WTC11 (cell line): ENCODE measurements around the gene PDK3. TPM values are rescaled to one million over a fixed set of nuclear protein-coding genes. Genes with fewer than 3 reads are reported as not detected.

Source experiments
- ATAC-seq: fragments of 200-7000 bp; cut with Tn5 transposase; 2 replicates; pipeline ENCODE4 v1.10.0; 2021; ENCODE audit warnings: mild to moderate bottlenecking, moderate library complexity
- CTCF ChIA-PET: fragments of 300-600 bp; sonication (Branson Sonifier 250); formaldehyde crosslinking; loops from one replicate; lab custom pipeline; 2021; ENCODE audit warnings: antibody characterized with exemption; lab: Charles Lee
- POLR2A ChIA-PET: fragments of 350-600 bp; sonication (Branson Sonifier 250); formaldehyde crosslinking; loops from one replicate; lab custom pipeline; 2021; ENCODE audit warnings: antibody characterized with exemption; lab: Charles Lee
- DNase-seq: peaks from one replicate; pipeline ENCODE4 v3.0.0; 2021; ENCODE audit warnings: low spot score
- H3K27ac Mint-ChIP-seq: 2 replicates; pipeline ENCODE4 v1.8.0; 2021; ENCODE audit warnings: mixed read lengths
- H3K27me3 Mint-ChIP-seq: 2 replicates; pipeline ENCODE4 v1.8.0; 2021; ENCODE audit warnings: low read depth, mild to moderate bottlenecking, moderate library complexity, mixed read lengths
- H3K36me3 Mint-ChIP-seq: 2 replicates; pipeline ENCODE4 v1.8.0; 2021; ENCODE audit warnings: mixed read lengths
- H3K4me1 Mint-ChIP-seq: 2 replicates; pipeline ENCODE4 v1.8.0; 2022; ENCODE audit warnings: mixed read lengths
- H3K4me3 Mint-ChIP-seq: 2 replicates; pipeline ENCODE4 v1.8.0; 2021; ENCODE audit warnings: mild to moderate bottlenecking, moderate library complexity, mixed read lengths
- H3K9me3 Mint-ChIP-seq: 2 replicates; pipeline ENCODE4 v1.8.0; 2021; ENCODE audit warnings: mixed read lengths
- ATF1 ChIP-seq: sonication (generic); formaldehyde crosslinking; IDR thresholded peaks from 2 replicates; pipeline ENCODE4 v1.8.1; 2023; ENCODE audit warnings: mild to moderate bottlenecking, moderate library complexity, missing genetic modification reagents
- CBFB ChIP-seq: sonication (generic); formaldehyde crosslinking; IDR thresholded peaks from 2 replicates; pipeline ENCODE4 v1.8.1; 2022; ENCODE audit warnings: mild to moderate bottlenecking, low read depth, missing genetic modification reagents
- CREM ChIP-seq: sonication (generic); formaldehyde crosslinking; IDR thresholded peaks from 2 replicates; pipeline ENCODE4 v1.8.1; 2022; ENCODE audit warnings: mild to moderate bottlenecking, missing genetic modification reagents, moderate library complexity
- ELF4 ChIP-seq: sonication (generic); formaldehyde crosslinking; IDR thresholded peaks from 2 replicates; pipeline ENCODE4 v1.8.1; 2022; ENCODE audit warnings: low read depth, mild to moderate bottlenecking, moderate library complexity, missing genetic modification reagents
- EMX1 ChIP-seq: fragments of 250-450 bp; sonication (Bioruptor Pico); IDR thresholded peaks from 2 replicates; pipeline ENCODE4 v1.8.0; 2021; ENCODE audit warnings: mild to moderate bottlenecking
- FOXJ3 ChIP-seq: sonication (generic); formaldehyde crosslinking; IDR thresholded peaks from 2 replicates; pipeline ENCODE4 v1.9.0; 2021; ENCODE audit warnings: missing genetic modification reagents, mild to moderate bottlenecking, borderline replicate concordance
- GABPB1 ChIP-seq: sonication (generic); formaldehyde crosslinking; IDR thresholded peaks from 2 replicates; pipeline ENCODE4 v1.8.1; 2023; ENCODE audit warnings: mild to moderate bottlenecking, missing genetic modification reagents
- HMGA2 ChIP-seq: fragments of 250-450 bp; sonication (Bioruptor Pico); IDR thresholded peaks from 2 replicates; pipeline ENCODE4 v1.4.0; 2021; ENCODE audit warnings: mild to moderate bottlenecking, moderate library complexity
- IRF2 ChIP-seq: sonication (generic); formaldehyde crosslinking; IDR thresholded peaks from 2 replicates; pipeline ENCODE4 v1.8.0; 2022; ENCODE audit warnings: low read depth, missing genetic modification reagents, borderline replicate concordance
- NFE2L1 ChIP-seq: sonication (generic); formaldehyde crosslinking; IDR thresholded peaks from 2 replicates; pipeline ENCODE4 v1.8.1; 2023; ENCODE audit warnings: missing genetic modification reagents
- NR1H2 ChIP-seq: sonication (generic); formaldehyde crosslinking; IDR thresholded peaks from 2 replicates; pipeline ENCODE4 v1.9.0; 2021; ENCODE audit warnings: mild to moderate bottlenecking, moderate library complexity, missing genetic modification reagents
- NR3C1 ChIP-seq: sonication (generic); formaldehyde crosslinking; conservative IDR thresholded peaks from 2 replicates; pipeline ENCODE4 v1.8.1; 2023; ENCODE audit warnings: low read depth, mild to moderate bottlenecking, missing genetic modification reagents
- OVOL2 ChIP-seq: fragments of 250-450 bp; sonication (Bioruptor Pico); IDR thresholded peaks from 2 replicates; pipeline ENCODE4 v1.9.0; 2021; ENCODE audit warnings: mild to moderate bottlenecking, borderline replicate concordance
- TEAD1 ChIP-seq: sonication (generic); formaldehyde crosslinking; IDR thresholded peaks from 2 replicates; pipeline ENCODE4 v1.8.0; 2022; ENCODE audit warnings: mild to moderate bottlenecking, missing genetic modification reagents
- TP53 ChIP-seq: sonication (generic); formaldehyde crosslinking; IDR thresholded peaks from 2 replicates; pipeline ENCODE4 v1.8.1; 2023; ENCODE audit warnings: mild to moderate bottlenecking, missing genetic modification reagents
- ZNF121 ChIP-seq: sonication (generic); formaldehyde crosslinking; IDR thresholded peaks from 2 replicates; pipeline ENCODE4 v1.8.0; 2023; ENCODE audit warnings: missing genetic modification reagents
- ZNF232 ChIP-seq: sonication (generic); formaldehyde crosslinking; IDR thresholded peaks from 2 replicates; pipeline ENCODE4 v1.8.0; 2022; ENCODE audit warnings: mild to moderate bottlenecking, missing genetic modification reagents
- ZNF396 ChIP-seq: fragments of 250-450 bp; sonication (Bioruptor Pico); IDR thresholded peaks from 2 replicates; pipeline ENCODE4 v1.8.0; 2021; ENCODE audit warnings: mild to moderate bottlenecking, moderate library complexity, borderline replicate concordance
- total RNA-seq: library from RNA; stranded (reverse); gene quantifications from 3 replicates; pipeline ENCODE4 v1.2.3, GENCODE V29; 2021
- TF ChIP-seq, protein P1 (sequence below): sonication (generic); formaldehyde crosslinking; IDR thresholded peaks from 2 replicates; pipeline ENCODE4 v1.8.1; 2023; ENCODE audit warnings: mild to moderate bottlenecking, missing genetic modification reagents, borderline replicate concordance
- TF ChIP-seq, protein P2 (sequence below): sonication (generic); formaldehyde crosslinking; IDR thresholded peaks from 2 replicates; pipeline ENCODE4 v1.8.1; 2023; ENCODE audit warnings: mild to moderate bottlenecking, moderate library complexity, missing genetic modification reagents
- TF ChIP-seq, protein P3 (sequence below): fragments of 250-450 bp; sonication (Bioruptor Pico); IDR thresholded peaks from 2 replicates; pipeline ENCODE4 v2.1.2; 2022; ENCODE audit warnings: mild to moderate bottlenecking, moderate library complexity
- TF ChIP-seq, protein P4 (sequence below): fragments of 250-450 bp; sonication (Bioruptor Pico); IDR thresholded peaks from 2 replicates; pipeline ENCODE4 v1.9.0; 2021; ENCODE audit warnings: mild to moderate bottlenecking
- TF ChIP-seq, protein P5 (sequence below): sonication (generic); formaldehyde crosslinking; IDR thresholded peaks from 2 replicates; pipeline ENCODE4 v1.8.0; 2022; ENCODE audit warnings: mild to moderate bottlenecking, missing genetic modification reagents

The PDK3 gene
- total RNA-seq, 1 experiment from 2014 or later = 34.4 TPM

DNA sequence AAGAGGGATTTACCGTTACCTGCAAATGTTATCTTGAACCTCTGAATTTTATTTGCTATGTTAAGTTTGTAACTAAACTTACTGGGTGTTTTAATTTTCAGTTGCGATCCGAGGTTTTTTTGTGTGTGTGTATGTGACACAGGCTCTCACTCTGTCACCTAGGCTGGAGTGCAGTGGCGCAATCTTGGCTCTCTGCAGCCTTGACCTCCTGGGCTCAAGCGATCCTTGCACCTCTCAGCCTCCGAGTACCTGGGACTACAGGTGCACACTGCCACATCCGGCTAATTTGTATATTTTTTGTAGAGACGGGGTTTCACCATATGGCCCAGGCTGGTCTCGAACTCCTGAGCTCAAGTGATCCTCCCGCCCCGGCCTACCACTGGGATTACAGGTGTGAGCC lies 18.5 kb downstream of the PDK3 start (continued):
- TF ChIP-seq, protein P1, sequence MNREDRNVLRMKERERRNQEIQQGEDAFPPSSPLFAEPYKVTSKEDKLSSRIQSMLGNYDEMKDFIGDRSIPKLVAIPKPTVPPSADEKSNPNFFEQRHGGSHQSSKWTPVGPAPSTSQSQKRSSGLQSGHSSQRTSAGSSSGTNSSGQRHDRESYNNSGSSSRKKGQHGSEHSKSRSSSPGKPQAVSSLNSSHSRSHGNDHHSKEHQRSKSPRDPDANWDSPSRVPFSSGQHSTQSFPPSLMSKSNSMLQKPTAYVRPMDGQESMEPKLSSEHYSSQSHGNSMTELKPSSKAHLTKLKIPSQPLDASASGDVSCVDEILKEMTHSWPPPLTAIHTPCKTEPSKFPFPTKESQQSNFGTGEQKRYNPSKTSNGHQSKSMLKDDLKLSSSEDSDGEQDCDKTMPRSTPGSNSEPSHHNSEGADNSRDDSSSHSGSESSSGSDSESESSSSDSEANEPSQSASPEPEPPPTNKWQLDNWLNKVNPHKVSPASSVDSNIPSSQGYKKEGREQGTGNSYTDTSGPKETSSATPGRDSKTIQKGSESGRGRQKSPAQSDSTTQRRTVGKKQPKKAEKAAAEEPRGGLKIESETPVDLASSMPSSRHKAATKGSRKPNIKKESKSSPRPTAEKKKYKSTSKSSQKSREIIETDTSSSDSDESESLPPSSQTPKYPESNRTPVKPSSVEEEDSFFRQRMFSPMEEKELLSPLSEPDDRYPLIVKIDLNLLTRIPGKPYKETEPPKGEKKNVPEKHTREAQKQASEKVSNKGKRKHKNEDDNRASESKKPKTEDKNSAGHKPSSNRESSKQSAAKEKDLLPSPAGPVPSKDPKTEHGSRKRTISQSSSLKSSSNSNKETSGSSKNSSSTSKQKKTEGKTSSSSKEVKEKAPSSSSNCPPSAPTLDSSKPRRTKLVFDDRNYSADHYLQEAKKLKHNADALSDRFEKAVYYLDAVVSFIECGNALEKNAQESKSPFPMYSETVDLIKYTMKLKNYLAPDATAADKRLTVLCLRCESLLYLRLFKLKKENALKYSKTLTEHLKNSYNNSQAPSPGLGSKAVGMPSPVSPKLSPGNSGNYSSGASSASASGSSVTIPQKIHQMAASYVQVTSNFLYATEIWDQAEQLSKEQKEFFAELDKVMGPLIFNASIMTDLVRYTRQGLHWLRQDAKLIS = no peak
- TF ChIP-seq, protein P2, sequence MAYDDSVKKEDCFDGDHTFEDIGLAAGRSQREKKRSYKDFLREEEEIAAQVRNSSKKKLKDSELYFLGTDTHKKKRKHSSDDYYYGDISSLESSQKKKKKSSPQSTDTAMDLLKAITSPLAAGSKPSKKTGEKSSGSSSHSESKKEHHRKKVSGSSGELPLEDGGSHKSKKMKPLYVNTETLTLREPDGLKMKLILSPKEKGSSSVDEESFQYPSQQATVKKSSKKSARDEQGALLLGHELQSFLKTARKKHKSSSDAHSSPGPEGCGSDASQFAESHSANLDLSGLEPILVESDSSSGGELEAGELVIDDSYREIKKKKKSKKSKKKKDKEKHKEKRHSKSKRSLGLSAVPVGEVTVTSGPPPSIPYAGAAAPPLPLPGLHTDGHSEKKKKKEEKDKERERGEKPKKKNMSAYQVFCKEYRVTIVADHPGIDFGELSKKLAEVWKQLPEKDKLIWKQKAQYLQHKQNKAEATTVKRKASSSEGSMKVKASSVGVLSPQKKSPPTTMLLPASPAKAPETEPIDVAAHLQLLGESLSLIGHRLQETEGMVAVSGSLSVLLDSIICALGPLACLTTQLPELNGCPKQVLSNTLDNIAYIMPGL (CRISPR knock-in tag) = no peak
- TF ChIP-seq, protein P3, sequence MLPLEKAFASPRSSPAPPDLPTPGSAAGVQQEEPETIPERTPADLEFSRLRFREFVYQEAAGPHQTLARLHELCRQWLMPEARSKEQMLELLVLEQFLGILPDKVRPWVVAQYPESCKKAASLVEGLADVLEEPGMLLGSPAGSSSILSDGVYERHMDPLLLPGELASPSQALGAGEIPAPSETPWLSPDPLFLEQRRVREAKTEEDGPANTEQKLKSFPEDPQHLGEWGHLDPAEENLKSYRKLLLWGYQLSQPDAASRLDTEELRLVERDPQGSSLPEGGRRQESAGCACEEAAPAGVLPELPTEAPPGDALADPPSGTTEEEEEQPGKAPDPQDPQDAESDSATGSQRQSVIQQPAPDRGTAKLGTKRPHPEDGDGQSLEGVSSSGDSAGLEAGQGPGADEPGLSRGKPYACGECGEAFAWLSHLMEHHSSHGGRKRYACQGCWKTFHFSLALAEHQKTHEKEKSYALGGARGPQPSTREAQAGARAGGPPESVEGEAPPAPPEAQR (CRISPR knock-in tag) = no peak
- TF ChIP-seq FOXJ3 (CRISPR knock-in tag) (no peak), HMGA2 (CRISPR knock-in tag) (no peak), CBFB (CRISPR knock-in tag) (no peak), TEAD1 (CRISPR knock-in tag) (no peak), IRF2 (CRISPR knock-in tag) (no peak), CREM (CRISPR knock-in tag) (no peak), NR1H2 (CRISPR knock-in tag) (no peak), ATF1 (CRISPR knock-in tag) (no peak)
- TF ChIP-seq, all 79 proteins: peak for 0

DNA sequence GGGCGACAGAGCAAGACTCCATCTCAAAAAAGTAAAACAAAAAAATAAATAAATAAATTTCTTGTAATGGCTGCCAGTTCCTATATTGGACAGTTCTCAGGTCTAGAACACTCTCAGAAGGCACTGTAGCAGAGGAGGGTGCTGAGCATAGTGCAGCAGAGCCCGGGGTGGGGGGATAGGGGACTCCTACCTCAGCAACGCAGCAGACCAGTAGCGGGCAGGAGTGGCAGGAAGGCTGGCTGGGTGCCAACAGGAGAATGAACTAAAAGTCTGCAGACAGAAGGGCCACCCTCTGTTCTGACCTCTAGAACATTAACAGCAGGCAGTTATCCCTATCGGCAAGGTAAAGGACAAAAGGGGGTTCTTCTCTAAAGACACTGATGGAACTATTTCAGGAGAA lies 20.2 kb downstream of the PDK3 start:
- CTCF ChIA-PET = no interaction called here
- no peaks in the 10 kb centered on the region for H3K27me3 Mint-ChIP-seq
- peaks cover 9% of the 10 kb centered on the region; the same call in 1 of the 2 replicates for H3K4me1 Mint-ChIP-seq
- no peak for ATAC-seq
- H3K36me3 Mint-ChIP-seq = peaks cover 3% of the 10 kb centered on the region; the same call in 1 of the 2 replicates
- H3K9me3 Mint-ChIP-seq = peaks cover 7% of the 10 kb centered on the region; the same call in 1 of the 2 replicates
- no peak for DNase-seq
- POLR2A ChIA-PET = no interaction called here
- no peak for TF ChIP-seq NR3C1 (CRISPR knock-in tag)
- TF ChIP-seq EMX1 (CRISPR knock-in tag) = no peak
- no peak for TF ChIP-seq ELF4 (CRISPR knock-in tag)
- TF ChIP-seq, protein P4, sequence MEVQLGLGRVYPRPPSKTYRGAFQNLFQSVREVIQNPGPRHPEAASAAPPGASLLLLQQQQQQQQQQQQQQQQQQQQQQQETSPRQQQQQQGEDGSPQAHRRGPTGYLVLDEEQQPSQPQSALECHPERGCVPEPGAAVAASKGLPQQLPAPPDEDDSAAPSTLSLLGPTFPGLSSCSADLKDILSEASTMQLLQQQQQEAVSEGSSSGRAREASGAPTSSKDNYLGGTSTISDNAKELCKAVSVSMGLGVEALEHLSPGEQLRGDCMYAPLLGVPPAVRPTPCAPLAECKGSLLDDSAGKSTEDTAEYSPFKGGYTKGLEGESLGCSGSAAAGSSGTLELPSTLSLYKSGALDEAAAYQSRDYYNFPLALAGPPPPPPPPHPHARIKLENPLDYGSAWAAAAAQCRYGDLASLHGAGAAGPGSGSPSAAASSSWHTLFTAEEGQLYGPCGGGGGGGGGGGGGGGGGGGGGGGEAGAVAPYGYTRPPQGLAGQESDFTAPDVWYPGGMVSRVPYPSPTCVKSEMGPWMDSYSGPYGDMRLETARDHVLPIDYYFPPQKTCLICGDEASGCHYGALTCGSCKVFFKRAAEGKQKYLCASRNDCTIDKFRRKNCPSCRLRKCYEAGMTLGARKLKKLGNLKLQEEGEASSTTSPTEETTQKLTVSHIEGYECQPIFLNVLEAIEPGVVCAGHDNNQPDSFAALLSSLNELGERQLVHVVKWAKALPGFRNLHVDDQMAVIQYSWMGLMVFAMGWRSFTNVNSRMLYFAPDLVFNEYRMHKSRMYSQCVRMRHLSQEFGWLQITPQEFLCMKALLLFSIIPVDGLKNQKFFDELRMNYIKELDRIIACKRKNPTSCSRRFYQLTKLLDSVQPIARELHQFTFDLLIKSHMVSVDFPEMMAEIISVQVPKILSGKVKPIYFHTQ (CRISPR knock-in tag) = no peak
- TF ChIP-seq ZNF232 (CRISPR knock-in tag) = no peak
- TF ChIP-seq ZNF396 (CRISPR knock-in tag) = no peak
- TF ChIP-seq OVOL2 = no peak
- no peak for TF ChIP-seq GABPB1 (CRISPR knock-in tag)
- TF ChIP-seq NFE2L1 = no peak
- no peak for TF ChIP-seq TP53 (CRISPR knock-in tag)
- no peak for TF ChIP-seq ZNF121 (CRISPR knock-in tag)
- TF ChIP-seq, protein P5, sequence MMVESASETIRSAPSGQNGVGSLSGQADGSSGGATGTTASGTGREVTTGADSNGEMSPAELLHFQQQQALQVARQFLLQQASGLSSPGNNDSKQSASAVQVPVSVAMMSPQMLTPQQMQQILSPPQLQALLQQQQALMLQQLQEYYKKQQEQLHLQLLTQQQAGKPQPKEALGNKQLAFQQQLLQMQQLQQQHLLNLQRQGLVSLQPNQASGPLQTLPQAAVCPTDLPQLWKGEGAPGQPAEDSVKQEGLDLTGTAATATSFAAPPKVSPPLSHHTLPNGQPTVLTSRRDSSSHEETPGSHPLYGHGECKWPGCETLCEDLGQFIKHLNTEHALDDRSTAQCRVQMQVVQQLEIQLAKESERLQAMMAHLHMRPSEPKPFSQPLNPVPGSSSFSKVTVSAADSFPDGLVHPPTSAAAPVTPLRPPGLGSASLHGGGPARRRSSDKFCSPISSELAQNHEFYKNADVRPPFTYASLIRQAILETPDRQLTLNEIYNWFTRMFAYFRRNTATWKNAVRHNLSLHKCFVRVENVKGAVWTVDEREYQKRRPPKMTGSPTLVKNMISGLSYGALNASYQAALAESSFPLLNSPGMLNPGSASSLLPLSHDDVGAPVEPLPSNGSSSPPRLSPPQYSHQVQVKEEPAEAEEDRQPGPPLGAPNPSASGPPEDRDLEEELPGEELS = no peak
- H3K4me3 Mint-ChIP-seq = no peak overlapping the region
- H3K27ac Mint-ChIP-seq = peak overlapping the region; percentile 46; the same call in 1 of the 2 replicates
